Measurements from ENCODE around the gene LMO4. TPM values are rescaled to one million over a fixed set of nuclear protein-coding genes. Genes with fewer than 3 reads are reported as not detected.

Gene LMO4
- total RNA-seq, 1 experiment from 2014 or later = 53.8 TPM

DNA sequence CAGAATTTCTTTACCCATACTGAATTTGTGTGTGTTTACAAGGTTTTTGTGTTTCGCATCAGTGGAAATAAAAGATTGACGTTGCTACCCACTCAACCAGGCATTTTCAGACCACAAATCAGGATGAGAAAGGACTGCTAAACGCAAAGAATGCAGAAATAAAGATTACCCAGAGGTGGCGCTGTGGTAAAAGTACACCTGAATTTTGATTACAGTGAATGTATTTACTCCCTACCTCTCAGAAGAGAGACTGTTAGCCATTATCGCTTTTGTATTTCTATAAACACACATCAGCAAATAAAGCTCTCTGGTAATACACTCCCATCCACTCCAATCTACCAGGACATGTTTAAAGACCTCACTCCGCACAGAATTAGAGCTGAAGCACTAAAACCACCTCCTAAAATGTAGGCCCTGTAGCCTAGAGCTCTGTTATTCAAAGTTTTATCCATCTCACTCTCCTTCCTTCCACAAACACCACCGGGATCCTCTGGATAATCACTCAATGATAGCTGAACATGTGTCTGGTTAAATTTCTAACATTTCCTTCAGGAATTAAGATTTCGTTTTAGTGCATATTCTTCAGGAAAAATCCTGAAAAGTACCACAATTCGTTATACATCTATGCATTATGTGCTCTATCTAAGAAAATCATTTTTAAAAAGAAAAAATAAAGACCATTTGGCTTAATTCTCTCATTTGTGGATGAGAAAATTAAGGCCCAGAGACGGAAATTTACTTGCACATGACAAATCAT, 2.5 kb upstream of the LMO4 start:
- Mint-ChIP-seq H3K4me1 (ENCODE audit: low read depth, unreplicated experiment) (no peaks in the 10 kb centered on the region), H3K9me3 (ENCODE audit: unreplicated experiment) (no peaks in the 10 kb centered on the region), H3K4me3 (ENCODE audit: unreplicated experiment) (no peak overlapping the region), H3K36me3 (ENCODE audit: insufficient read depth, unreplicated experiment) (peaks cover 14% of the 10 kb centered on the region), H3K27me3 (ENCODE audit: insufficient read depth, unreplicated experiment) (no peaks in the 10 kb centered on the region), H3K27ac (ENCODE audit: unreplicated experiment) (no peak overlapping the region)
- Histone ChIP-seq H3K36me3 (ENCODE audit: control insufficient read depth, insufficient read depth, low read length) (no peaks in the 10 kb centered on the region), H3K27me3 (replicated peaks; ENCODE audit: control insufficient read depth, insufficient read depth, low read length) (no peaks in the 10 kb centered on the region), H3K9me3 (no peaks in the 10 kb centered on the region), H3K4me3 (ENCODE audit: low read depth, low read length) (no peak overlapping the region), H3K4me1 (0 out of 2 replicates have a peak, but pooled peaks cover 4% of the 10 kb centered on the region)
- intact Hi-C loops (cut with micrococcal nuclease; ENCODE audit: unreplicated experiment) = loop anchor here (1.0 to 10.0 kb wide), 4 partner anchors 286 to 849 kb away; no protein-coding TSS in a partner anchor
- TF ChIP-seq CTCF (IDR thresholded peaks at IDR 0.05; ENCODE audit: insufficient read depth in 1 of 2, low read depth in 1 of 2, low read length in 1 of 2, severe bottlenecking in 1 of 2, unreplicated experiment in 1 of 2) = peak; percentile 38 to 51
- peak; percentile 38 to 50 for DNase-seq
- no TSS peak for BruUV-seq (replicated peaks)
- CTCF ChIA-PET = no interaction called here
- POLR2A ChIA-PET = no interaction called here

GRCh38 chr1:87327376-87328271, 1.1 kb upstream of the LMO4 start:
- intact Hi-C loops (cut with micrococcal nuclease; ENCODE audit: unreplicated experiment) = loop anchor here (5.0 to 10.0 kb wide), 3 partner anchors 285 to 847 kb away; no protein-coding TSS in a partner anchor
- Mint-ChIP-seq H3K9me3 (ENCODE audit: unreplicated experiment) (no peaks in the 10 kb centered on the region), H3K4me1 (ENCODE audit: low read depth, unreplicated experiment) (no peaks in the 10 kb centered on the region), H3K27me3 (ENCODE audit: insufficient read depth, unreplicated experiment) (no peaks in the 10 kb centered on the region), H3K4me3 (ENCODE audit: unreplicated experiment) (peak overlapping the region; percentile 94), H3K27ac (ENCODE audit: unreplicated experiment) (peak overlapping the region; percentile 87), H3K36me3 (ENCODE audit: insufficient read depth, unreplicated experiment) (peaks cover 26% of the 10 kb centered on the region)
- peak overlapping the region; percentile 62 for H3K4me3 ChIP-seq (ENCODE audit: low read depth, low read length)
- H3K9me3 ChIP-seq = no peaks in the 10 kb centered on the region
- 0 out of 2 replicates have a peak, but pooled peaks cover 4% of the 10 kb centered on the region for H3K4me1 ChIP-seq
- no peaks in the 10 kb centered on the region for H3K27me3 ChIP-seq (replicated peaks; ENCODE audit: control insufficient read depth, insufficient read depth, low read length)
- CTCF ChIA-PET = interaction anchor here (0.6 kb wide), 1 partner anchor 47 kb away, joined by 10 read pairs; no protein-coding TSS in a partner anchor
- no peaks in the 10 kb centered on the region for H3K36me3 ChIP-seq (ENCODE audit: control insufficient read depth, insufficient read depth, low read length)
- no peak for TF ChIP-seq CTCF (IDR thresholded peaks at IDR 0.05; ENCODE audit: insufficient read depth in 1 of 2, low read depth in 1 of 2, low read length in 1 of 2, severe bottlenecking in 1 of 2, unreplicated experiment in 1 of 2)
- BruUV-seq (replicated peaks) = TSS peak; percentile 79
- POLR2A ChIA-PET = no interaction called here
- DNase-seq = no peak

GRCh38 chr1:87329051-87329525, 408 bp downstream of the LMO4 start:
- Mint-ChIP-seq H3K4me1 (ENCODE audit: low read depth, unreplicated experiment) (no peaks in the 10 kb centered on the region), H3K9me3 (ENCODE audit: unreplicated experiment) (no peaks in the 10 kb centered on the region), H3K27me3 (ENCODE audit: insufficient read depth, unreplicated experiment) (no peaks in the 10 kb centered on the region), H3K36me3 (ENCODE audit: insufficient read depth, unreplicated experiment) (peaks cover 40% of the 10 kb centered on the region), H3K4me3 (ENCODE audit: unreplicated experiment) (peak overlapping the region; percentile 94), H3K27ac (ENCODE audit: unreplicated experiment) (peak overlapping the region; percentile 87)
- no peaks in the 10 kb centered on the region for H3K9me3 ChIP-seq
- BruUV-seq (replicated peaks) = no TSS peak
- TF ChIP-seq CTCF (IDR thresholded peaks at IDR 0.05; ENCODE audit: insufficient read depth in 1 of 2, low read depth in 1 of 2, low read length in 1 of 2, severe bottlenecking in 1 of 2, unreplicated experiment in 1 of 2) = no peak
- intact Hi-C loops (cut with micrococcal nuclease; ENCODE audit: unreplicated experiment) = loop anchor here (5.0 to 10.0 kb wide), 3 partner anchors 283 to 846 kb away; no protein-coding TSS in a partner anchor
- DNase-seq = peak; percentile 32 to 41
- no peaks in the 10 kb centered on the region for H3K27me3 ChIP-seq (replicated peaks; ENCODE audit: control insufficient read depth, insufficient read depth, low read length)
- no peaks in the 10 kb centered on the region for H3K36me3 ChIP-seq (ENCODE audit: control insufficient read depth, insufficient read depth, low read length)
- ChIA-PET POLR2A (interaction anchor here (0.6 to 0.9 kb wide), 6 partner anchors 303 to 968 kb away, joined by 3 to 9 read pairs (median 4); no protein-coding TSS in a partner anchor), CTCF (interaction anchor here (0.7 kb wide), 1 partner anchor 468 kb away, joined by 3 read pairs; no protein-coding TSS in a partner anchor)
- peak overlapping the region; percentile 62 for H3K4me3 ChIP-seq (ENCODE audit: low read depth, low read length)
- 0 out of 2 replicates have a peak, but pooled peaks cover 4% of the 10 kb centered on the region for H3K4me1 ChIP-seq
